HCT116 (cell line): ENCODE measurements around the gene PDE2A. TPM values are rescaled to one million over a fixed set of nuclear protein-coding genes. Genes with fewer than 3 reads are reported as not detected.

Experiments used
- ATAC-seq: fragments of 200-7000 bp; cut with Tn5 transposase; 2 replicates; pipeline ENCODE4 v1.9.1; 2020; ENCODE audit warnings: mild to moderate bottlenecking, moderate library complexity
- BruUV-seq: library from RNA; stranded (reverse); fragments of 400-500 nt; replicated peaks from 2 replicates; lab custom pipeline; 2021; lab: Mats Ljungman, UMichigan
- CTCF ChIA-PET: fragments of 300-600 bp; sonication (Branson Sonifier 250); formaldehyde crosslinking; loops from one replicate; lab custom pipeline; 2021; ENCODE audit warnings: antibody characterized with exemption; lab: Charles Lee
- POLR2A ChIA-PET: fragments of 300-600, 350-600 bp; sonication (Branson Sonifier 250); formaldehyde crosslinking; loops from one replicate; lab custom pipeline; 2021; ENCODE audit warnings: antibody characterized with exemption; lab: Charles Lee
- RAD21 ChIA-PET, 2 experiments: fragments of 300-600 bp; sonication (Branson Sonifier 250); formaldehyde crosslinking; loops; one replicate each; lab custom pipeline; 2023; ENCODE audit warnings: low total read pairs in 2 of 2; ENCODE audit not compliant: uncharacterized antibody in 2 of 2, unreplicated experiment in 2 of 2, low non-redundant PET in 1 of 2; lab: Charles Lee
- DNase-seq: peaks from one replicate; pipeline ENCODE4 v3.0.0-alpha.2; 2010; ENCODE audit warnings: low read depth, low spot score
- H2AFZ ChIP-seq: fragments of 200-600 bp; shearing (Covaris generic), sonication (generic); 2 replicates; pipeline ENCODE4 v1.6.1; 2017; ENCODE audit warnings: low read depth, mixed run types, mixed read lengths, antibody characterized with exemption, low read length; ENCODE audit not compliant: poor library complexity, severe bottlenecking
- H3K27ac ChIP-seq: 2 replicates; pipeline ENCODE4 v1.5.1; 2012; ENCODE audit warnings: low read depth, low read length
- H3K27me3 ChIP-seq: fragments of 200-600 bp; sonication (generic); 2 replicates; pipeline ENCODE4 v1.6.1; 2016; ENCODE audit warnings: mixed run types, low read length, mixed read lengths; ENCODE audit not compliant: insufficient read depth
- H3K36me3 ChIP-seq, 2 experiments: fragments of 200-500 bp in 1 of 2; fragments of 200-600 bp in 1 of 2; sonication (Bioruptor generic) in 1 of 2; sonication (generic) in 1 of 2; 2 replicates each; pipeline versions ENCODE4 v1.5.1 to v1.6.1; 2014 to 2016; ENCODE audit warnings: low read length in 2 of 2, inconsistent platforms in 1 of 2, mixed read lengths in 1 of 2, mixed run types in 1 of 2; ENCODE audit not compliant: insufficient read depth in 2 of 2, control insufficient read depth in 1 of 2
- H3K4me1 ChIP-seq, 2 experiments: fragments of 200-600 bp in 1 of 2; sonication (generic) in 1 of 2; 2 replicates each; pipeline versions ENCODE4 v1.5.1 to v1.6.1; 2012 to 2017; ENCODE audit warnings: low read length in 2 of 2, inconsistent platforms in 1 of 2, mild to moderate bottlenecking in 1 of 2, mixed read lengths in 1 of 2, mixed run types in 1 of 2, moderate library complexity in 1 of 2; ENCODE audit not compliant: insufficient read depth in 2 of 2, control insufficient read depth in 1 of 2
- H3K4me2 ChIP-seq: fragments of 200-600 bp; sonication (generic); 2 replicates; pipeline ENCODE4 v1.6.1; 2017; ENCODE audit warnings: mixed run types, low read length, mixed read lengths
- H3K4me3 ChIP-seq, 2 experiments: fragments of 200-600 bp in 1 of 2; sonication (generic) in 1 of 2; replicated peaks in 1 of 2; 2 replicates each; pipeline ENCODE4 v1.5.1; 2011 to 2016; ENCODE audit warnings: low read length in 2 of 2, control low read depth in 1 of 2, low read depth in 1 of 2, mild to moderate bottlenecking in 1 of 2, mixed read lengths in 1 of 2, mixed run types in 1 of 2
- H3K79me2 ChIP-seq: fragments of 200-600 bp; sonication (generic); 2 replicates; pipeline ENCODE4 v1.6.1; 2017; ENCODE audit warnings: mild to moderate bottlenecking, mixed run types, low read length, moderate library complexity, mixed read lengths; ENCODE audit not compliant: insufficient read depth
- H3K9ac ChIP-seq: fragments of 200-600 bp; sonication (generic); 2 replicates; pipeline ENCODE4 v1.6.1; 2016; ENCODE audit warnings: low read length, mixed read lengths
- H3K9me2 ChIP-seq: fragments of 200-600 bp; sonication (generic), shearing (Covaris generic); 2 replicates; pipeline ENCODE4 v1.6.1; 2017; ENCODE audit warnings: mixed run types, mild to moderate bottlenecking, moderate library complexity; ENCODE audit not compliant: insufficient read depth
- H3K9me3 ChIP-seq, 2 experiments: fragments of 200-500 bp in 1 of 2; fragments of 200-600 bp in 1 of 2; sonication (Bioruptor generic) in 1 of 2; sonication (generic) in 1 of 2; 2 replicates each; pipeline ENCODE4 v1.6.1; 2014 to 2017; ENCODE audit warnings: low read length in 2 of 2, mixed read lengths in 2 of 2, inconsistent platforms in 1 of 2, low read depth in 1 of 2, mild to moderate bottlenecking in 1 of 2, mixed run types in 1 of 2, moderate library complexity in 1 of 2; ENCODE audit not compliant: control insufficient read depth in 1 of 2, insufficient read depth in 1 of 2
- H4K20me1 ChIP-seq: fragments of 200-600 bp; sonication (generic), shearing (Covaris generic); 2 replicates; pipeline ENCODE4 v1.6.1; 2017; ENCODE audit warnings: mixed run types, mild to moderate bottlenecking, moderate library complexity; ENCODE audit not compliant: insufficient read depth
- ELF1 ChIP-seq: IDR thresholded peaks from 2 replicates; pipeline ENCODE4 v1.6.1; 2012; ENCODE audit warnings: low read depth, borderline replicate concordance
- EZH2 ChIP-seq: fragments of 200-600 bp; sonication (generic); IDR thresholded peaks from 2 replicates; pipeline ENCODE4 v1.6.1; 2017; ENCODE audit warnings: antibody characterized with exemption, mixed run types
- EZH2phosphoT487 ChIP-seq: fragments of 200-600 bp; IDR thresholded peaks from 2 replicates; pipeline ENCODE4 v1.6.1; 2018; ENCODE audit warnings: antibody characterized with exemption, borderline replicate concordance
- FOSL1 ChIP-seq: IDR thresholded peaks from 2 replicates; pipeline ENCODE4 v1.6.1; 2012; ENCODE audit warnings: low read depth
- JUND ChIP-seq: IDR thresholded peaks from 2 replicates; pipeline ENCODE4 v1.6.1; 2012
- TCF7L2 ChIP-seq: IDR thresholded peaks from 2 replicates; pipeline ENCODE4 v1.7.0; 2011; ENCODE audit warnings: borderline replicate concordance, inconsistent platforms; ENCODE audit not compliant: insufficient read depth, insufficient read length; ENCODE audit errors: extremely low read depth
- YY1 ChIP-seq: IDR thresholded peaks from 2 replicates; pipeline ENCODE4 v1.6.1; 2011; ENCODE audit warnings: low read length, low read depth, moderate library complexity, mild to moderate bottlenecking; ENCODE audit not compliant: insufficient replicate concordance; ENCODE audit errors: extremely low read depth
- ZBTB33 ChIP-seq: IDR thresholded peaks from 2 replicates; pipeline ENCODE4 v1.6.1; 2011; ENCODE audit warnings: mild to moderate bottlenecking, low read length, moderate library complexity; ENCODE audit not compliant: insufficient replicate concordance; ENCODE audit errors: extremely low read depth
- ZNF274 ChIP-seq: fragments of 200-500 bp; sonication (Bioruptor generic); IDR thresholded peaks from 2 replicates; pipeline ENCODE4 v1.6.1; 2014; ENCODE audit warnings: mild to moderate bottlenecking, low read depth, low read length, inconsistent platforms
- intact Hi-C: fragments of 100-400 bp; cut with micrococcal nuclease; formaldehyde crosslinking; loops from 2 replicates; pipeline ENCODE4 v1.10.0; 2022
- total RNA-seq: library from RNA; stranded (reverse); gene quantifications from one replicate; pipeline ENCODE4 v1.2.1, GENCODE V29; 2021; ENCODE audit not compliant: unreplicated experiment
- TF ChIP-seq, protein P1 (sequence below): IDR thresholded peaks from 2 replicates; pipeline ENCODE4 v1.6.1; 2012
- TF ChIP-seq, protein P2 (sequence below), 3 experiments: fragments of 200-600 bp in 1 of 3; sonication (generic) in 1 of 3; IDR thresholded peaks in 2 of 3; conservative IDR thresholded peaks in 1 of 3; 2 replicates each; pipeline ENCODE4 v1.5.1; 2012 to 2017; ENCODE audit warnings: low read depth in 2 of 3, low read length in 2 of 3, antibody characterized with exemption in 1 of 3, borderline replicate concordance in 1 of 3, control low read depth in 1 of 3, mild to moderate bottlenecking in 1 of 3, mixed read lengths in 1 of 3, mixed run types in 1 of 3, moderate library complexity in 1 of 3; ENCODE audit not compliant: insufficient read depth in 1 of 3

Gene PDE2A
- total RNA-seq, 1 experiment from 2014 or later = 7.6 TPM

GRCh38 chr11:72630104-72630852 is 43.9 kb downstream of the PDE2A start:
- H3K9ac ChIP-seq = no peak overlapping the region
- H3K9me3 ChIP-seq = no peaks in the 10 kb centered on the region
- intact Hi-C loops = no loop called here
- no peak overlapping the region for H3K4me3 ChIP-seq
- DNase-seq (no peak), ATAC-seq (no peak)
- ChIA-PET POLR2A (no interaction called here), CTCF (no interaction called here), RAD21 (no interaction called here)
- no peak overlapping the region for H3K27ac ChIP-seq
- no peaks in the 10 kb centered on the region for H3K36me3 ChIP-seq
- H3K9me2 ChIP-seq = no peaks in the 10 kb centered on the region
- H4K20me1 ChIP-seq = no peaks in the 10 kb centered on the region
- no peak overlapping the region for H2AFZ ChIP-seq
- H3K27me3 ChIP-seq = no peaks in the 10 kb centered on the region
- H3K4me2 ChIP-seq = no peak overlapping the region
- H3K4me1 ChIP-seq = peaks cover 0 to 5% of the 10 kb centered on the region in 2 experiments; a peak in 1 of 4 replicates
- no TSS peak for BruUV-seq
- TF ChIP-seq, protein P1, sequence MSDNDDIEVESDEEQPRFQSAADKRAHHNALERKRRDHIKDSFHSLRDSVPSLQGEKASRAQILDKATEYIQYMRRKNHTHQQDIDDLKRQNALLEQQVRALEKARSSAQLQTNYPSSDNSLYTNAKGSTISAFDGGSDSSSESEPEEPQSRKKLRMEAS = no peak
- TF ChIP-seq FOSL1 (no peak), TCF7L2 (no peak)
- H3K79me2 ChIP-seq = no peaks in the 10 kb centered on the region

DNA sequence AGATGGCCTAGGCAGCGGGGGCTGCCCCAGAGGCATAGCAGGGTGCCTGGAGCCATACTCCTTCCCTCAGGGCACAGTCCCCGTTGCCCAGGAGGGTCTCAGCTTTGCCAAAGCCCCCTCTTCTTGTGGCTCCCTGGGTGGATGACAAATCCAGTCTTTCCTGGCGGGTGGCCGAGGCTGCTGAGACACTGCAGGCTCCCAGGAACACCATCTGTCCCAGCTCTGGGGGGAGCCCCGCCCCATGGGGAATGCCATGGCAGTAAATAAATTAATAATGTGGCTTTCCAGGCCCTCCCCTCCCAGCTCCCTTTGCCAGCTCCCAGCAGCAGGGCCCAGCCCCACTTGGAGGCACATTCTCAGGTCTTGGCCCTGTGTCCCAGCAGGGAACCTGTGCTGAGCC is 45.0 kb downstream of the PDE2A start:
- ATAC-seq = no peak
- RAD21 ChIA-PET = no interaction called here
- BruUV-seq = no TSS peak

More for the DNA sequence above, 45.0 kb downstream of the PDE2A start:
- Histone ChIP-seq H3K27me3 (no peaks in the 10 kb centered on the region), H3K27ac (no peak overlapping the region), H2AFZ (no peak overlapping the region), H3K9me3 (no peaks in the 10 kb centered on the region), H3K4me3 (no peak overlapping the region), H3K4me1 (peaks cover 0 to 5% of the 10 kb centered on the region in 2 experiments; a peak in 1 of 4 replicates), H3K79me2 (no peaks in the 10 kb centered on the region), H4K20me1 (no peaks in the 10 kb centered on the region), H3K4me2 (no peak overlapping the region), H3K36me3 (no peaks in the 10 kb centered on the region), H3K9me2 (no peaks in the 10 kb centered on the region), H3K9ac (no peak overlapping the region)
- TF ChIP-seq EZH2phosphoT487 = no peak
- no peak for TF ChIP-seq ZNF274
- no peak for TF ChIP-seq ELF1
- no peak for TF ChIP-seq EZH2
- no peak for TF ChIP-seq ZBTB33
- TF ChIP-seq, protein P1 = no peak
- no peak for TF ChIP-seq YY1
- no peak for TF ChIP-seq JUND
- TF ChIP-seq, protein P2, sequence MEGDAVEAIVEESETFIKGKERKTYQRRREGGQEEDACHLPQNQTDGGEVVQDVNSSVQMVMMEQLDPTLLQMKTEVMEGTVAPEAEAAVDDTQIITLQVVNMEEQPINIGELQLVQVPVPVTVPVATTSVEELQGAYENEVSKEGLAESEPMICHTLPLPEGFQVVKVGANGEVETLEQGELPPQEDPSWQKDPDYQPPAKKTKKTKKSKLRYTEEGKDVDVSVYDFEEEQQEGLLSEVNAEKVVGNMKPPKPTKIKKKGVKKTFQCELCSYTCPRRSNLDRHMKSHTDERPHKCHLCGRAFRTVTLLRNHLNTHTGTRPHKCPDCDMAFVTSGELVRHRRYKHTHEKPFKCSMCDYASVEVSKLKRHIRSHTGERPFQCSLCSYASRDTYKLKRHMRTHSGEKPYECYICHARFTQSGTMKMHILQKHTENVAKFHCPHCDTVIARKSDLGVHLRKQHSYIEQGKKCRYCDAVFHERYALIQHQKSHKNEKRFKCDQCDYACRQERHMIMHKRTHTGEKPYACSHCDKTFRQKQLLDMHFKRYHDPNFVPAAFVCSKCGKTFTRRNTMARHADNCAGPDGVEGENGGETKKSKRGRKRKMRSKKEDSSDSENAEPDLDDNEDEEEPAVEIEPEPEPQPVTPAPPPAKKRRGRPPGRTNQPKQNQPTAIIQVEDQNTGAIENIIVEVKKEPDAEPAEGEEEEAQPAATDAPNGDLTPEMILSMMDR (IDR thresholded peaks at IDR 0.05 in 2 of 3, conservative IDR thresholded peaks at IDR 0.05 in 1 of 3; ENCODE audit: borderline replicate concordance in 1 of 3, insufficient read depth in 1 of 3, low read depth in 2 of 3, low read length in 2 of 3) = no peak
- intact Hi-C loops = no loop called here
- POLR2A ChIA-PET = no interaction called here
- CTCF ChIA-PET = no interaction called here
- no peak for DNase-seq
